RWPE2 (cell line): ENCODE results near the gene PRKACG.

Experiments used
- ATAC-seq: fragments of 200-7000 bp; cut with Tn5 transposase; 3 replicates; pipeline ENCODE4 v1.9.1; 2021; ENCODE audit warnings: low read depth
- DNase-seq: peaks from one replicate; pipeline ENCODE4 v3.0.0-alpha.2; 2020; ENCODE audit warnings: low spot score
- H3K27ac ChIP-seq: fragments of 450-650 bp; 2 replicates; pipeline ENCODE4 v1.5.1; 2017; ENCODE audit warnings: mild to moderate bottlenecking; ENCODE audit not compliant: poor library complexity, severe bottlenecking
- H3K27me3 ChIP-seq: fragments of 250-450 bp; sonication (Bioruptor Pico); 2 replicates; pipeline ENCODE4 v1.5.1; 2021; ENCODE audit warnings: mild to moderate bottlenecking, moderate library complexity; ENCODE audit not compliant: insufficient read depth, poor library complexity, severe bottlenecking
- H3K36me3 ChIP-seq: fragments of 250-450 bp; sonication (Bioruptor Pico); 2 replicates; pipeline ENCODE4 v1.5.1; 2020; ENCODE audit warnings: low read depth, mild to moderate bottlenecking, moderate library complexity
- H3K4me1 ChIP-seq: fragments of 250-450 bp; sonication (Bioruptor Pico); 2 replicates; pipeline ENCODE4 v1.5.1; 2021; ENCODE audit warnings: mild to moderate bottlenecking, moderate library complexity; ENCODE audit not compliant: insufficient read depth, poor library complexity, severe bottlenecking
- H3K4me3 ChIP-seq: fragments of 250-450 bp; sonication (Bioruptor Pico); 2 replicates; pipeline ENCODE4 v1.5.1; 2021; ENCODE audit warnings: mild to moderate bottlenecking, moderate library complexity; ENCODE audit not compliant: severe bottlenecking
- H3K9me3 ChIP-seq: fragments of 250-450 bp; sonication (Bioruptor Pico); 2 replicates; pipeline ENCODE4 v1.5.1; 2021; ENCODE audit warnings: mild to moderate bottlenecking, moderate library complexity; ENCODE audit not compliant: severe bottlenecking
- CTCF ChIP-seq: fragments of 450-650 bp; IDR thresholded peaks from one replicate; pipeline ENCODE4 v1.5.1; 2017; ENCODE audit warnings: mild to moderate bottlenecking, moderate library complexity; ENCODE audit not compliant: poor library complexity, severe bottlenecking

PRKACG gene

GRCh38 chr9:69045821-69046220 is 31.9 kb upstream of the PRKACG start:
- Histone ChIP-seq H3K36me3 (peaks cover 25% of the 10 kb centered on the region), H3K4me3 (no peak overlapping the region), H3K27me3 (no peaks in the 10 kb centered on the region), H3K9me3 (no peaks in the 10 kb centered on the region), H3K4me1 (no peaks in the 10 kb centered on the region), H3K27ac (no peak overlapping the region)
- ATAC-seq (no peak), DNase-seq (no peak)
- no peak for TF ChIP-seq CTCF

GRCh38 chr9:69044240-69045219 is 30.6 kb upstream of the PRKACG start:
- no peak for DNase-seq
- no peak for TF ChIP-seq CTCF
- no peaks in the 10 kb centered on the region for H3K9me3 ChIP-seq
- H3K36me3 ChIP-seq, result peaks cover 19% of the 10 kb centered on the region; the same call in 1 of the 2 replicates
- peak; percentile 54 for ATAC-seq
- H3K27ac ChIP-seq, result no peak overlapping the region
- no peak overlapping the region for H3K4me3 ChIP-seq
- no peaks in the 10 kb centered on the region for H3K27me3 ChIP-seq
- H3K4me1 ChIP-seq, result no peaks in the 10 kb centered on the region

GRCh38 chr9:69040646-69041045 is 26.7 kb upstream of the PRKACG start:
- no peaks in the 10 kb centered on the region for H3K4me1 ChIP-seq
- DNase-seq, result no peak
- no peak for TF ChIP-seq CTCF

GRCh38 chr9:69036799-69037198 is 22.9 kb upstream of the PRKACG start:
- no peak for ATAC-seq
- Histone ChIP-seq H3K9me3 (no peaks in the 10 kb centered on the region), H3K27ac (no peak overlapping the region)

More at GRCh38 chr9:69040646-69041045, 26.7 kb upstream of the PRKACG start:
- no peak for ATAC-seq
- no peak overlapping the region for H3K4me3 ChIP-seq
- H3K27ac ChIP-seq, result no peak overlapping the region
- H3K36me3 ChIP-seq, result no peaks in the 10 kb centered on the region
- no peaks in the 10 kb centered on the region for H3K9me3 ChIP-seq
- H3K27me3 ChIP-seq, result no peaks in the 10 kb centered on the region

More at GRCh38 chr9:69036799-69037198, 22.9 kb upstream of the PRKACG start:
- Histone ChIP-seq H3K36me3 (no peaks in the 10 kb centered on the region), H3K27me3 (no peaks in the 10 kb centered on the region), H3K4me3 (peak overlapping the region; percentile 89), H3K4me1 (no peaks in the 10 kb centered on the region)
- TF ChIP-seq CTCF, result no peak
- DNase-seq, result no peak
